Omental fat pad (tissue), 4 donors: ENCODE measurements around the gene TFDP1. TPM values are rescaled to one million over a fixed set of nuclear protein-coding genes. Genes with fewer than 3 reads are reported as not detected.
"Not testable (repeated sequence)": the region's sequence is repeated elsewhere in the genome, so short reads cannot be mapped to it uniquely, and the experiment has no call there.

Source experiments
- ATAC-seq: fragments of 150-250 bp; one replicate; pipeline ENCODE4 v1.9.1; 2016; ENCODE audit warnings: mild to moderate bottlenecking, moderate library complexity; ENCODE audit not compliant: low FRiP score
- DNase-seq: peaks from one replicate; pipeline ENCODE4 v3.0.0-alpha.2; 2019; ENCODE audit warnings: low spot score
- total RNA-seq, 4 donors: library from RNA; depleted of rRNA; stranded (reverse); fragments of >200 nt; gene quantifications; one replicate each; pipeline ENCODE4 v1.1.0, GENCODE V29; 2016
- TF ChIP-seq, protein P1 (sequence below), 3 donors: fragments of 450-650 bp; IDR thresholded peaks; one replicate each; pipeline ENCODE4 v1.5.1; 2016 to 2017; ENCODE audit warnings: antibody characterized with exemption in 3 of 3, mild to moderate bottlenecking in 3 of 3, moderate library complexity in 2 of 3

TFDP1 gene
- total RNA-seq, 4 donors from 2014 or later = 32.6 to 59.6 (median 44.4) TPM

DNA sequence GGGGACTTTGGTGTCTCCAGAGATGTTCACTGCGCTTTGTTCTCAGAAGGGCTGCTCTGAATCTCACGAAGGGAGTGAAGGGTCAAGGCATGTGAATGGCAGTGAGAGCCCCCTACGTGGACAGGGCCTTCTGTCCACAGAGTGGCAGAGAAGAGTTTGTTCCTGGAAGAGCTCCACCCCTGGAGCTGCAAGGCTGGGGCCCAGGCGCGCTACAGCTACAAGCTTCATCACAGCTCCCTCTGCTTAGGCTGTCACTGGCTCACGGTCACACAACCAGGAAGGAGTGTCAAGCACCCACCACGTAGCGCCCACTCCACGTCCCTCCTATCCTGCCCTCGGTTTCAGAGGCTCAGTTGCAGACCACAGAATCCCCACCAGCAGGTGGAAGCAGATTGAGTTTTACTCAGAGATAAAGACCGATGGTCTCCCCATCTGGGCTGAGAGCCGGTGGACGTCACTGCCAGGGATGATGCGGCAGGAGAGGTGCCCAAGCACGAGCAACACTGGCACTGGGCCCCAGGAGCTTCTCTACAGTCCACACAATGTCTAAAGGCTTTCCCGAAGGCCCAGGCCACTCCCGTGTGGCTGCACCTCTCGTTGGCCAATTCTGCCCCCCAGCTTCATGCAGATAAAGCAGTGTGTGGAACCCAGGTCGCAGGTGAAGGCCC is 23.0 kb upstream of the TFDP1 start:
- no peak for DNase-seq
- TF ChIP-seq, protein P1, sequence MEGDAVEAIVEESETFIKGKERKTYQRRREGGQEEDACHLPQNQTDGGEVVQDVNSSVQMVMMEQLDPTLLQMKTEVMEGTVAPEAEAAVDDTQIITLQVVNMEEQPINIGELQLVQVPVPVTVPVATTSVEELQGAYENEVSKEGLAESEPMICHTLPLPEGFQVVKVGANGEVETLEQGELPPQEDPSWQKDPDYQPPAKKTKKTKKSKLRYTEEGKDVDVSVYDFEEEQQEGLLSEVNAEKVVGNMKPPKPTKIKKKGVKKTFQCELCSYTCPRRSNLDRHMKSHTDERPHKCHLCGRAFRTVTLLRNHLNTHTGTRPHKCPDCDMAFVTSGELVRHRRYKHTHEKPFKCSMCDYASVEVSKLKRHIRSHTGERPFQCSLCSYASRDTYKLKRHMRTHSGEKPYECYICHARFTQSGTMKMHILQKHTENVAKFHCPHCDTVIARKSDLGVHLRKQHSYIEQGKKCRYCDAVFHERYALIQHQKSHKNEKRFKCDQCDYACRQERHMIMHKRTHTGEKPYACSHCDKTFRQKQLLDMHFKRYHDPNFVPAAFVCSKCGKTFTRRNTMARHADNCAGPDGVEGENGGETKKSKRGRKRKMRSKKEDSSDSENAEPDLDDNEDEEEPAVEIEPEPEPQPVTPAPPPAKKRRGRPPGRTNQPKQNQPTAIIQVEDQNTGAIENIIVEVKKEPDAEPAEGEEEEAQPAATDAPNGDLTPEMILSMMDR (IDR thresholded peaks at IDR 0.05) = no peak
- ATAC-seq = no peak

DNA sequence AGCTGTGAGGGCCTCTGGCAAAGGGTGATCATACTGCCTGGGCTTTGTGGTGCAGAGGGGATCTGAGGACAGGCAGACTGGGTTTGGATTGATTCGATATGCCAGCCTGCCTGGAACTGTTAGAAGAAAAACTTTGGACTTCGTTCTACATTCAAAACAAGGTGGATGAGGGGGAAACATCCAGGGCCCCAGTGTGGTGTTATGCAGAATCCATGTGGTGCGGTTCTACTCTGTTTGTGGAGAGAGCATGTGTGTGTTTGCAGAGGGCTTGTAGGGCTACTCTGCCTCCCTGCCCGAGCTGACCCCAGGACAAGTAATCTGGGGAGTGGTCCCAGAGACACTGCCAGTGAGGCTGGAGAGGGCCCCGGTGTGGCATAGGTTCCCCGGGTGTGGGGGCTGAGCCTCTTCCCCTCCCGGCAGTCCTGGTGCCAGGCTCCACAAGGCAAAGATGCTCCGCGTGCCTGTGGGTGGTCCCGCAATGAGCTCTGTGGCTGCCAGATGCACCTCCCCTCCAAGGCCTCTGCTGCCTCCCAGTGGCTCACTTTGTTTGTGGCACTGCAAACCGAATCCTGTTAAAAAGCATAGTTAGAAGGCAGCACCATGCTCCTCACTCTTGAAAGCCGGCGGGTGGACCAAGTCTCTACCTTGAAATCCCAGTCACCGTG is 22.3 kb upstream of the TFDP1 start:
- ATAC-seq (peak; percentile 47), DNase-seq (no peak)
- TF ChIP-seq, protein P1 (IDR thresholded peaks at IDR 0.05) = no peak

DNA sequence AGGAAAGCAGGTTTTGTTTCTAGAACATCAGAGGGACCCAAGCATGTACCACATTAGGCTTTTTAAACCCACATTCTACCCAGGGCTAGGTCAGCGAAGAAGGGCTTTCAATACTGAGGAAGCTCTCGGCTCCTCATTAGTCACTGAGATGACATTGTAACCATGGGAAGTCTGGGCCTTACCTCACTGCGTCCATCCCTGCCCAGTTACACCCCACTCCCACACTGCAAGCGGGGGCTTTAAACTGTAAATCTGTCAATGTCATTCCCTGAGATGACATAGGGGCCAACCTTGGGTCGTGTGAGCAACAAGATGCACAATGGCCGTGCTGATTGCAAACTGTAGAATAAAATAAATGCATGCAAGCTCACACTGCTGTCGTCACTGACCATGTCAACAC is 21.7 kb upstream of the TFDP1 start:
- DNase-seq (no peak), ATAC-seq (no peak)
- TF ChIP-seq, protein P1 (IDR thresholded peaks at IDR 0.05) = no peak

DNA sequence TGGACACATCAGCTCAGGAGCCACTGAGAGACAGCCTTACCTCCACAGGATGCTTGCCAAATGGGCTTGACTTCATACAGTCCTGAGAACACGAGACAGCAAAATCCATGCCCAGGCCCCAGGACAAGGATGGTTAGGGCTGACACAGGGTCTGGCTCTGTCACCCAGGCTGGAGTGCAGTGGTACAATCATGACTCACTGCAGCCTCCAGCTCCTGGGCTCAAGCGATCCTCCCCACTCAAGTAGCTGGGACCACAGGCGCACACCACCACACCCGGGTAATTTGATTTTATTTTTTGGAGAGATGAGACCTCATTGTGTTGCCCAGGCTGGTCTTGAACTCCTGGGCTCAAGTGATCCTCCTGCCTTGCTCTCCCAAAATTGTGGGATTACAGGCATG is 21.0 kb upstream of the TFDP1 start:
- DNase-seq, ATAC-seq: not testable (repeated sequence)

DNA sequence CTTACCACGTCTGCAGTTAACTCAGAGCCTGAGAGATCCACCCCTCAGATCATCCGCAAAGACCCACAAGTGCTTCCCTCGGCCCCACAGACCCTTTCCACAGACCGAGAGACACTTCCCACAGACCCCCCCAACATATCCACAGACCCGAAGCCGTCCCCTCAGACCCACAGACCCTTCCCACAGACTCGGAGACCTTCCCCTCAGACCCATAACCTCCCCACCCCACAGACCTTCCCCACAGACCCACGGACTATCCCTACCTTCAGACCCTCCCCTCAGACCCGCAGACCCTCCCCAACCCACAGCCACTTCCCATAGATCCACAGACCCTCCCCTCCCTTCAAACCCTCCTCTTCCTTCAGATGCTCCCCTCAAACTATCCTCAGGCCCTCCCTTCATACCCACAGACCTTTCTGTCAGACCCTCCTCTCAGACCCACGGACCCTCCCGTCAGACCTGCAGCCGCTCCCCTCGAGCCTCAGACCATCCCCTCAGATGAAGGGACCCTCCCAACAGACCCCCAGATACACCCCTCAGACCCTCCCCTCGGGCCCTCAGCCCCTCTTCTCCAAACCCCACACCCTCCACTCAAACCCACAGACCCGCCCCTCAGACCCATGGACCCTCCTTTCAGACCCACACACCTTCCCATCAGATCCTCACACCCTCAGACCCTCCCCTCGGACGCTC is 20.1 kb upstream of the TFDP1 start:
- TF ChIP-seq, protein P1 (IDR thresholded peaks at IDR 0.05) = no peak
- DNase-seq (no peak), ATAC-seq (no peak)

DNA sequence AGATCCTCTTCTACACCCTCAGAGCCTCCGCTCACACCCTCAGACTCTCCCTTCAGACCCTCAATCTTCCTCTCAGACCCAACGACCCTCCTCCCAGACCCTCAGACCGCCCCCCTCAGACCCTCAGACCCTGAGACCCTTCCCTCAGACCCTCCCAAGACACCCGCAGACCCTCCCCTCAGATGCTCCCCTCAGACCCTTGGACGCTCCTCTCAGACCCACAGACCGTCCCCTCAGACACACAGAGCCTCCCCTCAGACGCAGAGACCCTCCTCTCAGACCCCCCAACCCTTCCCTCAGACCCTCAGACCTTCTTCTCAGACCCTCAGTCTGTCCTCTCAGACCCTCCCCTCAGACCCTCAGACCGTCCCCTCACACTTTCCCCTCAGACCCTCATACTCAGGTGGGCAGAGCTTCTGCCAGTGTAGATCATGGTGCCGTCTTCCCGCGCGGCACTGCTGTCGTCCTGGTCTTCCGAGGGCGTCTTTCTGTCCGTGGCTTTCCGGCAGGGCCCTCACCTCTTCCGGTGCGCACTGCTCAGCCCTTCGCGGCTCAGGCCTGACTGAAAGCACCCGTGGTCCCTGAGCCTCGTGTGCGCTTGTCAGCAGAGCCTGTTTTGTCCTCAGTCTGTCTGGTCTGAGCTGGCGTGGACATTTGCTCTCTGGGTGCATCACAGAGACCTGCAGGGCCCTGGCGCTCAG is 18.9 kb upstream of the TFDP1 start:
- TF ChIP-seq, protein P1 (IDR thresholded peaks at IDR 0.05) = no peak
- ATAC-seq = no peak
- no peak for DNase-seq

DNA sequence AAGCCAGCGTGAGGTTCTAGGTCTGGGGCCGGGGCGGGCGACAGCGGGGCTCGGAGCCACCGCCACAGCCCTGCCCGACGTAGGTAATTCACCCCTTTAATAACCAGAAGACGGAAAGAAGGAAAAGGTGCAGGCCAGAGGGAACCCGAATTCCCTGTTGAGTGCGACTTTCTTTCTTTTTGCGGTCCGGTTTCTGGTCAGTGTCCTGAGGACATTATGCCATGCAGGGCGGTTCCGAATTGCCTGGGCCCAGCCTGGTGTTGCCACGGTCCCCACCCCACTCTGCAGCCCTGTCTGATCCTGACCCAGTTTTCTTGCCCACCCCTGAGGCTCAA is 18.4 kb upstream of the TFDP1 start:
- no peak for ATAC-seq
- TF ChIP-seq, protein P1 (IDR thresholded peaks at IDR 0.05) = no peak
- DNase-seq = no peak
